IMR-90 (cell line): ENCODE data around the gene TRPM1. TPM values are rescaled to one million over a fixed set of nuclear protein-coding genes. Genes with fewer than 3 reads are reported as not detected.

Experiments used
- ATAC-seq: fragments of 200-7000 bp; cut with Tn5 transposase; 2 replicates; pipeline ENCODE4 v1.9.1; 2020; ENCODE audit warnings: low read depth, mild to moderate bottlenecking, moderate library complexity
- BruUV-seq: library from RNA; stranded (reverse); fragments of 400-500 nt; replicated peaks from 2 replicates; lab custom pipeline; 2021; lab: Mats Ljungman, UMichigan
- CTCF ChIA-PET: fragments of 300-600 bp; formaldehyde crosslinking; extraction: SDS; loops from one replicate; lab custom pipeline; 2021; ENCODE audit warnings: antibody characterized with exemption; lab: Yijun Ruan, JAX
- POLR2A ChIA-PET: fragments of 300-600 bp; sonication (Branson Sonifier 250); formaldehyde crosslinking; loops from one replicate; lab custom pipeline; 2022; ENCODE audit warnings: antibody characterized with exemption; ENCODE audit not compliant: unreplicated experiment; lab: Charles Lee
- DNase-seq: peaks from one replicate; pipeline ENCODE4 v3.0.0; 2013
- H2AFZ ChIP-seq: replicated peaks from 2 replicates; pipeline ENCODE3; 2013; ENCODE audit warnings: low read length, mild to moderate bottlenecking; ENCODE audit not compliant: poor library complexity
- H2AK5ac ChIP-seq: 2 replicates; pipeline ENCODE4 v1.6.1; 2013; ENCODE audit warnings: low read depth, low read length, inconsistent platforms
- H2AK9ac ChIP-seq: replicated peaks from 2 replicates; pipeline ENCODE3; 2013; ENCODE audit warnings: mild to moderate bottlenecking, low read depth, low read length, moderate library complexity; ENCODE audit not compliant: poor library complexity
- H2BK120ac ChIP-seq: 2 replicates; pipeline ENCODE4 v1.6.1; 2013; ENCODE audit warnings: low read depth, low read length, inconsistent platforms
- H2BK15ac ChIP-seq: 3 replicates; pipeline ENCODE4 v1.6.1; 2013; ENCODE audit warnings: low read depth, low read length, inconsistent platforms
- H2BK20ac ChIP-seq: 2 replicates; pipeline ENCODE4 v1.6.1; 2013; ENCODE audit warnings: low read depth, mild to moderate bottlenecking, inconsistent platforms, low read length, moderate library complexity
- H2BK5ac ChIP-seq: 2 replicates; pipeline ENCODE4 v1.6.1; 2013; ENCODE audit warnings: mild to moderate bottlenecking, low read depth, low read length, inconsistent platforms; ENCODE audit not compliant: poor library complexity, severe bottlenecking
- H3K14ac ChIP-seq: replicated peaks from 2 replicates; pipeline ENCODE4 v1.6.1; 2013; ENCODE audit warnings: low read depth, low read length, inconsistent platforms
- H3K18ac ChIP-seq: 2 replicates; pipeline ENCODE4 v1.6.1; 2013; ENCODE audit warnings: low read depth, low read length, control low read depth
- H3K23ac ChIP-seq: 2 replicates; pipeline ENCODE4 v1.6.1; 2013; ENCODE audit warnings: low read depth, low read length, inconsistent platforms
- H3K27ac ChIP-seq: 2 replicates; pipeline ENCODE4 v1.5.1; 2013; ENCODE audit warnings: mild to moderate bottlenecking, control low read depth, low read length; ENCODE audit not compliant: insufficient read depth
- H3K27me3 ChIP-seq: 2 replicates; pipeline ENCODE4 v1.6.1; 2013; ENCODE audit warnings: low read length; ENCODE audit not compliant: control insufficient read depth, insufficient read depth
- H3K36me3 ChIP-seq: 2 replicates; pipeline ENCODE4 v1.6.1; 2013; ENCODE audit warnings: low read length, mixed read lengths; ENCODE audit not compliant: control insufficient read depth, insufficient read depth
- H3K4ac ChIP-seq: 2 replicates; pipeline ENCODE4 v1.6.1; 2013; ENCODE audit warnings: low read depth, low read length, inconsistent platforms
- H3K4me1 ChIP-seq: 2 replicates; pipeline ENCODE4 v1.6.1; 2013; ENCODE audit warnings: low read length, mixed read lengths; ENCODE audit not compliant: control insufficient read depth, insufficient read depth
- H3K4me2 ChIP-seq: 2 replicates; pipeline ENCODE4 v1.6.1; 2013; ENCODE audit warnings: low read depth, mild to moderate bottlenecking, control low read depth, low read length, moderate library complexity
- H3K4me3 ChIP-seq: 2 replicates; pipeline ENCODE4 v1.5.1; 2013; ENCODE audit warnings: low read depth, mild to moderate bottlenecking, control low read depth, low read length, moderate library complexity; ENCODE audit not compliant: insufficient read depth
- H3K56ac ChIP-seq: 2 replicates; pipeline ENCODE4 v1.6.1; 2013; ENCODE audit warnings: low read length, inconsistent platforms; ENCODE audit not compliant: insufficient read depth; ENCODE audit errors: extremely low read depth
- H3K79me1 ChIP-seq, 2 experiments: 2 replicates each; pipeline ENCODE4 v1.6.1; 2013; ENCODE audit warnings: low read length in 2 of 2, inconsistent platforms in 1 of 2, low read depth in 1 of 2
- H3K9ac ChIP-seq: 2 replicates; pipeline ENCODE4 v1.6.1; 2013; ENCODE audit warnings: low read depth, low read length, control low read depth
- H3K9me1 ChIP-seq: 2 replicates; pipeline ENCODE4 v1.6.1; 2013; ENCODE audit warnings: low read length, inconsistent platforms; ENCODE audit not compliant: insufficient read depth
- H3K9me3 ChIP-seq: 2 replicates; pipeline ENCODE4 v1.6.1; 2013; ENCODE audit warnings: low read length; ENCODE audit not compliant: control insufficient read depth, insufficient read depth
- H4K20me1 ChIP-seq: 2 replicates; pipeline ENCODE4 v1.6.1; 2013; ENCODE audit warnings: low read length, inconsistent platforms; ENCODE audit not compliant: insufficient read depth
- H4K5ac ChIP-seq: 2 replicates; pipeline ENCODE4 v1.6.1; 2013; ENCODE audit warnings: mild to moderate bottlenecking, low read depth, low read length, control low read depth
- H4K8ac ChIP-seq, 2 experiments: 2 replicates each; pipeline ENCODE4 v1.6.1; 2013; ENCODE audit warnings: low read depth in 2 of 2, low read length in 2 of 2, control low read depth in 1 of 2, inconsistent platforms in 1 of 2
- H4K91ac ChIP-seq: 2 replicates; pipeline ENCODE4 v1.6.1; 2013; ENCODE audit warnings: low read depth, low read length, inconsistent platforms; ENCODE audit not compliant: insufficient read depth
- BHLHE40 ChIP-seq: fragments of 150-350 bp; IDR thresholded peaks from 2 replicates; pipeline ENCODE4 v1.6.1; 2016; ENCODE audit warnings: mild to moderate bottlenecking, low read depth, low read length
- CEBPB ChIP-seq: IDR thresholded peaks from 2 replicates; pipeline ENCODE4 v1.6.1; 2012; ENCODE audit warnings: low read depth, low read length, improper control_type of control experiment
- CHD1 ChIP-seq: IDR thresholded peaks from 2 replicates; pipeline ENCODE4 v1.6.1; 2012; ENCODE audit warnings: low read depth, low read length, improper control_type of control experiment
- FOS ChIP-seq: fragments of 150-350 bp; IDR thresholded peaks from 2 replicates; pipeline ENCODE4 v1.6.1; 2016; ENCODE audit warnings: low read depth, low read length
- MAFK ChIP-seq: IDR thresholded peaks from 2 replicates; pipeline ENCODE4 v1.6.1; 2012; ENCODE audit warnings: low read depth, low read length, improper control_type of control experiment
- MAZ ChIP-seq: IDR thresholded peaks from 2 replicates; pipeline ENCODE4 v1.6.1; 2012; ENCODE audit warnings: low read depth, mild to moderate bottlenecking, low read length, improper control_type of control experiment, moderate library complexity, borderline replicate concordance
- MXI1 ChIP-seq: IDR thresholded peaks from 2 replicates; pipeline ENCODE4 v1.6.1; 2012; ENCODE audit warnings: low read depth, mild to moderate bottlenecking, low read length, moderate library complexity, borderline replicate concordance
- NFE2L2 ChIP-seq: fragments of 150-350 bp; IDR thresholded peaks from 2 replicates; pipeline ENCODE4 v1.6.1; 2016; ENCODE audit warnings: low read depth, mild to moderate bottlenecking, low read length
- POLR2A ChIP-seq: IDR thresholded peaks from 2 replicates; pipeline ENCODE4 v1.6.1; 2012; ENCODE audit warnings: mild to moderate bottlenecking, low read depth, low read length
- RAD21 ChIP-seq: IDR thresholded peaks from 2 replicates; pipeline ENCODE4 v1.6.1; 2012; ENCODE audit warnings: low read length, improper control_type of control experiment
- RCOR1 ChIP-seq: IDR thresholded peaks from 2 replicates; pipeline ENCODE4 v1.6.1; 2012; ENCODE audit warnings: mild to moderate bottlenecking, low read length, improper control_type of control experiment; ENCODE audit not compliant: insufficient replicate concordance
- RFX5 ChIP-seq: IDR thresholded peaks from 2 replicates; pipeline ENCODE4 v1.8.0; 2012; ENCODE audit warnings: low read depth, mild to moderate bottlenecking, low read length, moderate library complexity
- SMC3 ChIP-seq: fragments of 150-350 bp; IDR thresholded peaks from 2 replicates; pipeline ENCODE4 v1.6.1; 2016; ENCODE audit warnings: low read depth, mild to moderate bottlenecking, antibody characterized with exemption, low read length, moderate library complexity
- WGBS, 2 experiments: methylation state at CpG; one replicate each; pipeline versions ENCODE4 v1.1.5 to v1.1.7; 2013; ENCODE audit warnings: missing lambda C conversion rate in 2 of 2; ENCODE audit not compliant: insufficient read length in 1 of 2; ENCODE audit errors: extremely low coverage in 2 of 2; 5-methylcytosine and 5-hydroxymethylcytosine counted together
- dilution Hi-C: fragments of 300-500 bp; cut with HindIII; formaldehyde crosslinking; loops from one replicate; pipeline ENCODE4 v1.14.3; 2018; ENCODE audit warnings: low sequenced_read_pairs; ENCODE audit not compliant: unreplicated experiment
- in situ Hi-C: fragments of 300-500 bp; cut with MboI; formaldehyde crosslinking; loops from 3 replicates; pipeline ENCODE4 v1.14.3; 2019; ENCODE audit warnings: low sequenced_read_pairs, inconsistent platforms, mixed read lengths
- intact Hi-C: fragments of 100-400 bp; cut with micrococcal nuclease; formaldehyde crosslinking; loops from 2 replicates; pipeline ENCODE4 v1.10.0; 2022
- polyA plus RNA-seq, 3 experiments: library from polyadenylated mRNA; depleted of rRNA; stranded (reverse); fragments of >200 nt; gene quantifications; 2 replicates each; pipeline ENCODE4 v1.2.3, GENCODE V29; 2012; ENCODE audit warnings: low replicate concordance in 1 of 3
- total RNA-seq: library from RNA; depleted of rRNA; stranded (reverse); fragments of >200 nt; gene quantifications from 2 replicates; pipeline ENCODE4 v1.2.3, GENCODE V29; 2012
- TF ChIP-seq, protein P1 (sequence below): fragments of 150-350 bp; IDR thresholded peaks from 2 replicates; pipeline ENCODE4 v1.6.1; 2017; ENCODE audit warnings: mild to moderate bottlenecking, antibody characterized with exemption, low read length, low read depth
- TF ChIP-seq, protein P2 (sequence below): conservative IDR thresholded peaks from 2 replicates; pipeline ENCODE4 v1.5.1; 2012; ENCODE audit warnings: mild to moderate bottlenecking, low read depth, low read length, improper control_type of control experiment
- TF ChIP-seq, protein P3 (sequence below): fragments of 150-350 bp; IDR thresholded peaks from 2 replicates; pipeline ENCODE4 v1.6.1; 2016; ENCODE audit warnings: low read depth, mild to moderate bottlenecking, low read length, moderate library complexity, borderline replicate concordance

The TRPM1 gene
- total and polyA plus RNA-seq, 2 of the 4 experiments (the other 2 are of a cell fraction), result not detected

DNA sequence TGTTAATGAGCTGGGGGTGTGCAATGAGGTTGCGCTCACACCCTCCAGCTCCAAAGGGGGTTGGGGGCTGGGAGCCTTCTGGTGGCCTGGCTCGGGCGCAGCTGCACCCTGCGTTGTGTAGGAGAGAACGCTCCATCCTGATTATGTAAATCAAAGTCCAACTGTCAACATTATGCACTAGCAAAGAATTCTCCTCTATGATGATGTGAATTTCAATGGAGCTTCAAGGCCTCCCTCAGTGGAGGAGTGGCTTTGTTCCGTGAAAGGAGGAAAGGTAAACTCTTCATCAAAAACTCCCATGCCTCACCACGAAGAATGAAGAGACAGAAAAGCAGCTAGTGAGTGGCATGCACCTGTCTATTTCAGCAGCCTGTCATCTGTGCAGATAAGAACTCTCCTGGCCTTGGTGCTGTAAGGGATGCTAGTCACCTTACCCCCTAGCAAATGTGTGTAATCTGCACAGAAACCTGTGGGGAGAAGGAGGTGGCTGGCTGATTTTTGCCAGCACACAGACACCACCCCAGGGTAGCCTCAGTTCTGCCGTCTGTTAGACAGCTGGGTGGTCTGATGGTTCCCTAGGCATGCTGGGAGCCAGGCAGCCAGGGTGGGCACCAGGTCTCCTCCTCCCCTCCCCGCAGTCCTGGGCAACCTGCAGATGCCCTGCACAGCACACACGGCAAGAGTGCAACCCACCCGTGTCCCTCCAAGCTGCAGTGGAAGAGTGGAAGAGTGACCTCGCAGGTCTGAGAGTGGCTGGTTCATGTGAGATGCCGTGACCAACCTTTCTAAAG is 47.0 kb upstream of the TRPM1 start:
- no CpG with 5 or more reads among the region's 13 CpGs for WGBS, 2 experiments
- Histone ChIP-seq H2AK9ac (no peak overlapping the region), H3K4me2 (no peak overlapping the region), H3K4me3 (no peak overlapping the region), H2BK15ac (no peak overlapping the region), H4K91ac (no peak overlapping the region), H4K20me1 (no peaks in the 10 kb centered on the region), H3K27ac (no peak overlapping the region), H2AK5ac (no peak overlapping the region), H3K79me1 (no peaks in the 10 kb centered on the region), H3K4ac (no peak overlapping the region), H3K9me3 (no peaks in the 10 kb centered on the region), H2BK20ac (no peak overlapping the region), H2AFZ (no peak overlapping the region), H2BK5ac (no peak overlapping the region), H3K4me1 (no peaks in the 10 kb centered on the region), H4K5ac (no peak overlapping the region), H4K8ac (no peak overlapping the region), H3K18ac (no peak overlapping the region), H3K36me3 (no peaks in the 10 kb centered on the region), H3K56ac (no peak overlapping the region), H3K14ac (no peak overlapping the region), H3K9me1 (no peaks in the 10 kb centered on the region), H2BK120ac (no peak overlapping the region), H3K23ac (no peak overlapping the region), H3K27me3 (peaks cover 38% of the 10 kb centered on the region), H3K9ac (no peak overlapping the region)
- BruUV-seq, result no TSS peak
- in situ Hi-C loops, result no loop called here
- ATAC-seq (no peak), DNase-seq (no peak)
- ChIA-PET CTCF (no interaction called here), POLR2A (no interaction called here)
- dilution Hi-C loops, result no loop called here
- intact Hi-C loops, result no loop called here
- TF ChIP-seq MAZ (no peak), RAD21 (no peak), RCOR1 (no peak), BHLHE40 (no peak), NFE2L2 (no peak), RFX5 (no peak), FOS (no peak), SMC3 (no peak), MAFK (no peak), MXI1 (no peak), CEBPB (no peak), CHD1 (no peak), POLR2A (no peak)
- TF ChIP-seq, protein P1, sequence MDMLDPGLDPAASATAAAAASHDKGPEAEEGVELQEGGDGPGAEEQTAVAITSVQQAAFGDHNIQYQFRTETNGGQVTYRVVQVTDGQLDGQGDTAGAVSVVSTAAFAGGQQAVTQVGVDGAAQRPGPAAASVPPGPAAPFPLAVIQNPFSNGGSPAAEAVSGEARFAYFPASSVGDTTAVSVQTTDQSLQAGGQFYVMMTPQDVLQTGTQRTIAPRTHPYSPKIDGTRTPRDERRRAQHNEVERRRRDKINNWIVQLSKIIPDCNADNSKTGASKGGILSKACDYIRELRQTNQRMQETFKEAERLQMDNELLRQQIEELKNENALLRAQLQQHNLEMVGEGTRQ, result no peak
- TF ChIP-seq, protein P2, sequence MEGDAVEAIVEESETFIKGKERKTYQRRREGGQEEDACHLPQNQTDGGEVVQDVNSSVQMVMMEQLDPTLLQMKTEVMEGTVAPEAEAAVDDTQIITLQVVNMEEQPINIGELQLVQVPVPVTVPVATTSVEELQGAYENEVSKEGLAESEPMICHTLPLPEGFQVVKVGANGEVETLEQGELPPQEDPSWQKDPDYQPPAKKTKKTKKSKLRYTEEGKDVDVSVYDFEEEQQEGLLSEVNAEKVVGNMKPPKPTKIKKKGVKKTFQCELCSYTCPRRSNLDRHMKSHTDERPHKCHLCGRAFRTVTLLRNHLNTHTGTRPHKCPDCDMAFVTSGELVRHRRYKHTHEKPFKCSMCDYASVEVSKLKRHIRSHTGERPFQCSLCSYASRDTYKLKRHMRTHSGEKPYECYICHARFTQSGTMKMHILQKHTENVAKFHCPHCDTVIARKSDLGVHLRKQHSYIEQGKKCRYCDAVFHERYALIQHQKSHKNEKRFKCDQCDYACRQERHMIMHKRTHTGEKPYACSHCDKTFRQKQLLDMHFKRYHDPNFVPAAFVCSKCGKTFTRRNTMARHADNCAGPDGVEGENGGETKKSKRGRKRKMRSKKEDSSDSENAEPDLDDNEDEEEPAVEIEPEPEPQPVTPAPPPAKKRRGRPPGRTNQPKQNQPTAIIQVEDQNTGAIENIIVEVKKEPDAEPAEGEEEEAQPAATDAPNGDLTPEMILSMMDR, result no peak
- TF ChIP-seq, protein P3, sequence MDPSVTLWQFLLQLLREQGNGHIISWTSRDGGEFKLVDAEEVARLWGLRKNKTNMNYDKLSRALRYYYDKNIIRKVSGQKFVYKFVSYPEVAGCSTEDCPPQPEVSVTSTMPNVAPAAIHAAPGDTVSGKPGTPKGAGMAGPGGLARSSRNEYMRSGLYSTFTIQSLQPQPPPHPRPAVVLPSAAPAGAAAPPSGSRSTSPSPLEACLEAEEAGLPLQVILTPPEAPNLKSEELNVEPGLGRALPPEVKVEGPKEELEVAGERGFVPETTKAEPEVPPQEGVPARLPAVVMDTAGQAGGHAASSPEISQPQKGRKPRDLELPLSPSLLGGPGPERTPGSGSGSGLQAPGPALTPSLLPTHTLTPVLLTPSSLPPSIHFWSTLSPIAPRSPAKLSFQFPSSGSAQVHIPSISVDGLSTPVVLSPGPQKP, result no peak
